HG02973 (cell line): Measurements from ENCODE around the gene WDR86.

Experiments used
- ATAC-seq: cut with Tn5 transposase; IDR thresholded peaks from one replicate; pipeline ENCODE4 v1.9.1; 2021; ENCODE audit warnings: moderate library complexity; ENCODE audit not compliant: unreplicated experiment

Gene WDR86

GRCh38 chr7:151439855-151440798 lies 30.3 kb upstream of the WDR86 start, which contains the start of gene CRYGN:
Gene CRYGN, minus strand, starts transcription at chr7:151440141. Its CDS starts 224 bp downstream, at chr7:151439917.
- ATAC-seq: no peak

- ATAC-seq: no peak
These were observed 29.2 kb upstream of the WDR86 start for GRCh38 chr7:151438864-151439601.

GRCh38 chr7:151437866-151438516 lies 28.2 kb upstream of the WDR86 start:
- no peak for ATAC-seq

- no peak for ATAC-seq
These were observed 27.3 kb upstream of the WDR86 start for GRCh38 chr7:151437159-151437553.

- no peak for ATAC-seq
These were observed 26.8 kb upstream of the WDR86 start for GRCh38 chr7:151436446-151437158.

GRCh38 chr7:151435971-151436370 lies 26.1 kb upstream of the WDR86 start:
- no peak for ATAC-seq

GRCh38 chr7:151435103-151435916 lies 25.5 kb upstream of the WDR86 start:
- no peak for ATAC-seq

- ATAC-seq: no peak
These were observed 24.7 kb upstream of the WDR86 start for GRCh38 chr7:151434549-151434948.

- ATAC-seq: no peak
These were observed 24.0 kb upstream of the WDR86 start for GRCh38 chr7:151433721-151434400.

GRCh38 chr7:151432658-151433521 lies 23.1 kb upstream of the WDR86 start:
- no peak for ATAC-seq

- ATAC-seq: no peak
These were observed 22.0 kb upstream of the WDR86 start for GRCh38 chr7:151431768-151432311.

- ATAC-seq: no peak
These were observed 21.5 kb upstream of the WDR86 start for GRCh38 chr7:151431281-151431767.

GRCh38 chr7:151430391-151431205 lies 20.8 kb upstream of the WDR86 start:
- no peak for ATAC-seq

- ATAC-seq: no peak
These were observed 19.9 kb upstream of the WDR86 start for GRCh38 chr7:151429560-151430331.

- ATAC-seq: no peak
These were observed 19.4 kb upstream of the WDR86 start for GRCh38 chr7:151429237-151429559.
